Mammary epithelial cell (primary cell): ENCODE data around the gene ZNF280B.

Source experiments
- EZH2 ChIP-seq: IDR thresholded peaks from 2 replicates; pipeline ENCODE4 v1.6.1; 2012; ENCODE audit warnings: low read length, inconsistent platforms, borderline replicate concordance
- TF ChIP-seq, protein P1 (sequence below), 2 donors: IDR thresholded peaks in 1 of 2; conservative IDR thresholded peaks in 1 of 2; 2 replicates each; pipeline ENCODE4 v1.5.1; 2011 to 2012; ENCODE audit warnings: inconsistent platforms in 2 of 2, low read length in 2 of 2, mild to moderate bottlenecking in 2 of 2, control low read depth in 1 of 2, low read depth in 1 of 2; ENCODE audit not compliant: insufficient read depth in 1 of 2; ENCODE audit errors: extremely low read depth in 1 of 2

DNA sequence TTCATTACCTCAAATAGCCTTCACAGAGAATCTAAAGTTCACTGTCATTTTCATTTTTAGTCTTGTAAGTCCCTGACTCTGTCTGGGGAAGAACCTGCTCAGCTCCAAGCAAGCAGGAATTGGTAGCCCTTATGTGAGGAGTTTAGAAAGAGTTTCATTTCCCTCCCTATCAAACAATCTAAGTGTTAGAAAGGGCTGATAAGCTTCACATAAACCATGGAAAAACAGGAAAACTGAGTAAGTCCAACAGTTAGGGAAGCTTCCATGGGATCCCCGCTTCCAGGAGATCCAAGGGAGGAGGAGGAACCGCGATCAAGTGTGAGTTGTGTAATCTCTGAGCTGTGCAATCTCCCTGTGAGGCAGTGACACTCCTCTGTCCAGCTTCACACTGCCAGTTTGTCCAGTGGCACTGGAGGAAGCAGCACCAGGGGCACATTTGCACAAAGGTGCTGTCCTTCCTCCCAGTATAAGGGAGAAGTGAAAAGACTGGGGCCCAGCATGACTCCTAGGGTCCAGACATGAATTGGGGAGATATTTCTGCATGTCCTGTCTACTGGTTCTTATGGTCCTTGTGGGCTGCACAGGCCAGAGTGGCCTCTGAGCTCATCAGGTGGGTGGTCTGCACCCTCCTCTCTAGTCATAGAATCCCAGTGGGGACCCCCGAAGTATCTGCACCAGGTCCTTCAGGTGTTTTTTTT, 46.2 kb upstream of the ZNF280B start:
- TF ChIP-seq, protein P1, sequence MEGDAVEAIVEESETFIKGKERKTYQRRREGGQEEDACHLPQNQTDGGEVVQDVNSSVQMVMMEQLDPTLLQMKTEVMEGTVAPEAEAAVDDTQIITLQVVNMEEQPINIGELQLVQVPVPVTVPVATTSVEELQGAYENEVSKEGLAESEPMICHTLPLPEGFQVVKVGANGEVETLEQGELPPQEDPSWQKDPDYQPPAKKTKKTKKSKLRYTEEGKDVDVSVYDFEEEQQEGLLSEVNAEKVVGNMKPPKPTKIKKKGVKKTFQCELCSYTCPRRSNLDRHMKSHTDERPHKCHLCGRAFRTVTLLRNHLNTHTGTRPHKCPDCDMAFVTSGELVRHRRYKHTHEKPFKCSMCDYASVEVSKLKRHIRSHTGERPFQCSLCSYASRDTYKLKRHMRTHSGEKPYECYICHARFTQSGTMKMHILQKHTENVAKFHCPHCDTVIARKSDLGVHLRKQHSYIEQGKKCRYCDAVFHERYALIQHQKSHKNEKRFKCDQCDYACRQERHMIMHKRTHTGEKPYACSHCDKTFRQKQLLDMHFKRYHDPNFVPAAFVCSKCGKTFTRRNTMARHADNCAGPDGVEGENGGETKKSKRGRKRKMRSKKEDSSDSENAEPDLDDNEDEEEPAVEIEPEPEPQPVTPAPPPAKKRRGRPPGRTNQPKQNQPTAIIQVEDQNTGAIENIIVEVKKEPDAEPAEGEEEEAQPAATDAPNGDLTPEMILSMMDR (conservative IDR thresholded peaks at IDR 0.05 in 1 of 2, IDR thresholded peaks at IDR 0.05 in 1 of 2; ENCODE audit: extremely low read depth in 1 of 2, insufficient read depth in 1 of 2, low read depth in 1 of 2, low read length in 2 of 2), result no peak
- no peak for TF ChIP-seq EZH2
